22Rv1 (cell line): ENCODE data around the gene AOAH.

Experiments used
- H3K27ac ChIP-seq: fragments of 450-650 bp; 2 replicates; pipeline ENCODE4 v1.5.1; 2017
- CTCF ChIP-seq: fragments of 450-650 bp; IDR thresholded peaks from 2 replicates; pipeline ENCODE4 v1.5.1; 2017; ENCODE audit warnings: mild to moderate bottlenecking
- ZFX ChIP-seq: fragments of 450-650 bp; IDR thresholded peaks from 2 replicates; pipeline ENCODE4 v1.6.1; 2017; ENCODE audit warnings: antibody characterized with exemption, borderline replicate concordance

The AOAH gene

GRCh38 chr7:36600314-36600682 lies 124.0 kb downstream of the AOAH start:
- no peak overlapping the region for H3K27ac ChIP-seq
- TF ChIP-seq ZFX: no peak
- TF ChIP-seq CTCF: no peak

- H3K27ac ChIP-seq: no peak overlapping the region
- TF ChIP-seq ZFX (no peak), CTCF (no peak)
Observed at GRCh38 chr7:36599645-36600313, 124.5 kb downstream of the AOAH start.

GRCh38 chr7:36598054-36598674 lies 126.1 kb downstream of the AOAH start:
- H3K27ac ChIP-seq: no peak overlapping the region
- no peak for TF ChIP-seq ZFX
- no peak for TF ChIP-seq CTCF

- H3K27ac ChIP-seq: no peak overlapping the region
- TF ChIP-seq ZFX (no peak), CTCF (no peak)
Observed at GRCh38 chr7:36597090-36597773, 127.1 kb downstream of the AOAH start.

GRCh38 chr7:36594445-36594844 lies 129.8 kb downstream of the AOAH start:
- no peak for TF ChIP-seq CTCF
- TF ChIP-seq ZFX: no peak

GRCh38 chr7:36591636-36592035 lies 132.7 kb downstream of the AOAH start:
- no peak overlapping the region for H3K27ac ChIP-seq
- TF ChIP-seq CTCF (no peak), ZFX (no peak)

More at GRCh38 chr7:36594445-36594844, 129.8 kb downstream of the AOAH start:
- H3K27ac ChIP-seq: no peak overlapping the region

GRCh38 chr7:36589391-36589790 lies 134.9 kb downstream of the AOAH start:
- TF ChIP-seq CTCF: no peak
- no peak for TF ChIP-seq ZFX
- no peak overlapping the region for H3K27ac ChIP-seq
